ENCODE data around the gene ANAPC7.

DNA sequence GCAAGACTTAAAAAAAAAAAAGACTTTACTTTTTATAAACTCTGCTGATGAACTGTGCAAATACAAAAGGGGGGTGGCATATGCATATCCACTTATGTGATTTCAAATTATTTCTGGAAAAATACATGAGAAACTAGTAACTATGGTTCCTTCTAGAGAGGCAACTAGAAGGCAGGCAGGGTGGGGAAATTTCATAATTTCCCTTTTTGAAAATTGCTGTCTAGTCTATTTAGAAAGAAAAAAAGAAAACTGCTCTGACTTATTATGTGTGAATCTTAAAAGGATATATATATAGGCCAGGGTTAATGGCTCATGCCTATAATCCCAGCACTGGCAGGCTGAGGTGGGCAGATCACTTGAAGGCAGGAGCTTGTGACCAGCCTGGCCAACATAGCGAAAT, 42.3 kb downstream of the ANAPC7 start:
- TF ChIP-seq, protein P1, sequence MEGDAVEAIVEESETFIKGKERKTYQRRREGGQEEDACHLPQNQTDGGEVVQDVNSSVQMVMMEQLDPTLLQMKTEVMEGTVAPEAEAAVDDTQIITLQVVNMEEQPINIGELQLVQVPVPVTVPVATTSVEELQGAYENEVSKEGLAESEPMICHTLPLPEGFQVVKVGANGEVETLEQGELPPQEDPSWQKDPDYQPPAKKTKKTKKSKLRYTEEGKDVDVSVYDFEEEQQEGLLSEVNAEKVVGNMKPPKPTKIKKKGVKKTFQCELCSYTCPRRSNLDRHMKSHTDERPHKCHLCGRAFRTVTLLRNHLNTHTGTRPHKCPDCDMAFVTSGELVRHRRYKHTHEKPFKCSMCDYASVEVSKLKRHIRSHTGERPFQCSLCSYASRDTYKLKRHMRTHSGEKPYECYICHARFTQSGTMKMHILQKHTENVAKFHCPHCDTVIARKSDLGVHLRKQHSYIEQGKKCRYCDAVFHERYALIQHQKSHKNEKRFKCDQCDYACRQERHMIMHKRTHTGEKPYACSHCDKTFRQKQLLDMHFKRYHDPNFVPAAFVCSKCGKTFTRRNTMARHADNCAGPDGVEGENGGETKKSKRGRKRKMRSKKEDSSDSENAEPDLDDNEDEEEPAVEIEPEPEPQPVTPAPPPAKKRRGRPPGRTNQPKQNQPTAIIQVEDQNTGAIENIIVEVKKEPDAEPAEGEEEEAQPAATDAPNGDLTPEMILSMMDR (conservative IDR thresholded peaks at IDR 0.05), result no peak
- no peak for TF ChIP-seq ZFX (IDR thresholded peaks at IDR 0.05)
